NCI-H1417 (cell line): Measurements from ENCODE around the gene CLEC19A.

Experiments used
- DNase-seq, 3 experiments: peaks; one replicate each; lab custom pipeline; 2025; lab: John Stamatoyannopoulos, UW

CLEC19A gene

GRCh38 chr16:19285431-19285830 is at the start of gene CLEC19A:
TSS of gene CLEC19A (plus strand) at chr16:19285731. CDS start at chr16:19285852, 121 bp downstream.
- DNase-seq: no peak

- DNase-seq: no peak
Measured at GRCh38 chr16:19235886-19236285, 49.6 kb upstream of the CLEC19A start.

- no peak for DNase-seq
Measured at GRCh38 chr16:19236561-19237209, 48.8 kb upstream of the CLEC19A start.

GRCh38 chr16:19238406-19238805 is 47.1 kb upstream of the CLEC19A start:
- DNase-seq: no peak

- no peak for DNase-seq
Measured at GRCh38 chr16:19239511-19240155, 45.9 kb upstream of the CLEC19A start.

GRCh38 chr16:19240494-19240893 is 45.0 kb upstream of the CLEC19A start:
- DNase-seq: no peak

GRCh38 chr16:19241512-19241911 is 44.0 kb upstream of the CLEC19A start:
- no peak for DNase-seq

GRCh38 chr16:19242186-19242585 is 43.3 kb upstream of the CLEC19A start:
- DNase-seq: no peak

GRCh38 chr16:19242987-19243575 is 42.5 kb upstream of the CLEC19A start:
- DNase-seq: peak in 1 of 3 experiments; percentile 34

- peak; percentile 83 to 98 (median 90) for DNase-seq
Measured at GRCh38 chr16:19245326-19245925, 40.1 kb upstream of the CLEC19A start.

- DNase-seq: no peak
Measured at GRCh38 chr16:19252904-19253303, 32.6 kb upstream of the CLEC19A start.

GRCh38 chr16:19254611-19255010 is 30.9 kb upstream of the CLEC19A start:
- no peak for DNase-seq

- no peak for DNase-seq
Measured at GRCh38 chr16:19264123-19264673, 21.3 kb upstream of the CLEC19A start.

GRCh38 chr16:19265380-19265930 is 20.1 kb upstream of the CLEC19A start:
- no peak for DNase-seq

GRCh38 chr16:19266774-19267173 is 18.8 kb upstream of the CLEC19A start:
- no peak for DNase-seq

- no peak for DNase-seq
Measured at GRCh38 chr16:19269098-19269497, 16.4 kb upstream of the CLEC19A start.

- DNase-seq: no peak
Measured at GRCh38 chr16:19274165-19274797, 11.2 kb upstream of the CLEC19A start.

GRCh38 chr16:19278403-19278802 is 7.1 kb upstream of the CLEC19A start:
- DNase-seq: no peak

GRCh38 chr16:19281246-19281645 is 4.3 kb upstream of the CLEC19A start:
- peak in 2 of 3 experiments; percentile 1 to 15 for DNase-seq

- DNase-seq: no peak
Measured at GRCh38 chr16:19282101-19282500, 3.4 kb upstream of the CLEC19A start.

- DNase-seq: no peak
Measured at GRCh38 chr16:19283637-19284036, 1.9 kb upstream of the CLEC19A start.

GRCh38 chr16:19284207-19284606 is 1.3 kb upstream of the CLEC19A start:
- no peak for DNase-seq
